Measurements from ENCODE around the gene MOK. TPM values are rescaled to one million over a fixed set of nuclear protein-coding genes. Genes with fewer than 3 reads are reported as not detected.

The MOK gene
- total RNA-seq, 1 donor from 2014 or later: 6.3 TPM

DNA sequence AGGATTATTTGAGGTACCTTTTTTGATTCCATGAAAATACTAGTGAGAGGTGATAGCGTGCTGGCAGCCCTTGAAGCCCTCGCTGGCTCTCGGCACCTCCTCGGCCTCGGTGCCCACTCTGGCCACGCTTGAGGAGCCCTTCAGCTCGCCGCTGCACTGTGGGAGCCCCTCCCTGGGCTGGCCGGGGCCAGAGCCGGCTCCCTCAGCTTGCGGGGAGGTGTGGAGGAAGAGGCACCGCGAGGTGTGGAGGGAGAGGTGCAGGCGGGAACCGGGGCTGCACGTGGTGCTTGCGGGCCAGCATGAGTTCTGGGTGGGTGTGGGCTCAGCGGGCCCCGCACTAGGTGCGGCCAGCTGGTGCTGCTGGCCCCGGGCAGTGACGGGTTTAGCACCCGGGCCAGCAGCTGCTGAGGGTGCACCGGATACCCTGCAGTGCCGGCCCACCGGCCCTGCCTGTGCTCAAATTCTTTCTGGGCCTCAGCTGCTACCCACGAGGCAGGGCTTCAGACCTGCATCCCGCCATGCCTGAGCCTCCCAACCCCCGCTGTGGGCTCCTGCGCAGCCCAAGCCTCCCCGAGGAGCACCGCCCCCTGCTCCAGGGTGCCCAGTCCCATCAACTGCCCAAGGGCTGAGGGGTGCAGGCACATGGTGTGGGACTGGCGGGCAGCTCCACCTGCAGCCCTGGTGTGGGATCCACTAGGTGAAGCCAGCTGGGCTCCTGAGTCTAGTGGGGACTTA lies 7.4 kb downstream of the MOK start:
- H3K4me1 ChIP-seq: no peaks in the 10 kb centered on the region
- no peak overlapping the region for H3K4me3 ChIP-seq
- intact Hi-C loops (cut with DNase I): no loop called here
- H3K27ac ChIP-seq: no peak overlapping the region
- no peaks in the 10 kb centered on the region for H3K36me3 ChIP-seq
- H3K27me3 ChIP-seq: no peaks in the 10 kb centered on the region
- no peaks in the 10 kb centered on the region for H3K9me3 ChIP-seq
- no peak for DNase-seq
- TF ChIP-seq, protein P1, sequence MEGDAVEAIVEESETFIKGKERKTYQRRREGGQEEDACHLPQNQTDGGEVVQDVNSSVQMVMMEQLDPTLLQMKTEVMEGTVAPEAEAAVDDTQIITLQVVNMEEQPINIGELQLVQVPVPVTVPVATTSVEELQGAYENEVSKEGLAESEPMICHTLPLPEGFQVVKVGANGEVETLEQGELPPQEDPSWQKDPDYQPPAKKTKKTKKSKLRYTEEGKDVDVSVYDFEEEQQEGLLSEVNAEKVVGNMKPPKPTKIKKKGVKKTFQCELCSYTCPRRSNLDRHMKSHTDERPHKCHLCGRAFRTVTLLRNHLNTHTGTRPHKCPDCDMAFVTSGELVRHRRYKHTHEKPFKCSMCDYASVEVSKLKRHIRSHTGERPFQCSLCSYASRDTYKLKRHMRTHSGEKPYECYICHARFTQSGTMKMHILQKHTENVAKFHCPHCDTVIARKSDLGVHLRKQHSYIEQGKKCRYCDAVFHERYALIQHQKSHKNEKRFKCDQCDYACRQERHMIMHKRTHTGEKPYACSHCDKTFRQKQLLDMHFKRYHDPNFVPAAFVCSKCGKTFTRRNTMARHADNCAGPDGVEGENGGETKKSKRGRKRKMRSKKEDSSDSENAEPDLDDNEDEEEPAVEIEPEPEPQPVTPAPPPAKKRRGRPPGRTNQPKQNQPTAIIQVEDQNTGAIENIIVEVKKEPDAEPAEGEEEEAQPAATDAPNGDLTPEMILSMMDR (IDR thresholded peaks at IDR 0.05): no peak
- no peak for ATAC-seq

DNA sequence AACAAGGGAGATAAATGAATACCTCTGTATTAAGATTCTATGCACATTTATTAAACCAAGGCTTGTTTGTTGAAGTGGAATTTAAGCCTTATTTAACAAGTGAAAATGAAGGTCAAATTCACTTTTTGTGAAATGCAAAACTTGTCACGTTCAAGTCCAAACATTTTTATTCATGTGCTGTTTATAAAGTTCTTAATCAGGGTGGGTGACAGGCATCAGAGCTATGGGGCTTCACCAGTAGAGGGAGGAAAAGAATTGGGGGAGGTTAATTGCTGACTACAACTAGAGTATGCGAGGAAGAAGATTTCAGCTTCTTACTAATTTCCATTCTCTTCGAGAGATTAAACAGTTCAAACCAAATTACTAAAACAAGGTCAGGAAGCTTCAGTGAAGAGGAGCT lies 9.7 kb downstream of the MOK start:
- TF ChIP-seq, protein P1 (IDR thresholded peaks at IDR 0.05): no peak
- no peaks in the 10 kb centered on the region for H3K27me3 ChIP-seq
- DNase-seq: no peak
- H3K4me1 ChIP-seq: no peaks in the 10 kb centered on the region
- no peak overlapping the region for H3K27ac ChIP-seq
- no peaks in the 10 kb centered on the region for H3K36me3 ChIP-seq
- no peak for ATAC-seq
- H3K9me3 ChIP-seq: no peaks in the 10 kb centered on the region
- H3K4me3 ChIP-seq: no peak overlapping the region
- intact Hi-C loops (cut with DNase I): no loop called here

DNA sequence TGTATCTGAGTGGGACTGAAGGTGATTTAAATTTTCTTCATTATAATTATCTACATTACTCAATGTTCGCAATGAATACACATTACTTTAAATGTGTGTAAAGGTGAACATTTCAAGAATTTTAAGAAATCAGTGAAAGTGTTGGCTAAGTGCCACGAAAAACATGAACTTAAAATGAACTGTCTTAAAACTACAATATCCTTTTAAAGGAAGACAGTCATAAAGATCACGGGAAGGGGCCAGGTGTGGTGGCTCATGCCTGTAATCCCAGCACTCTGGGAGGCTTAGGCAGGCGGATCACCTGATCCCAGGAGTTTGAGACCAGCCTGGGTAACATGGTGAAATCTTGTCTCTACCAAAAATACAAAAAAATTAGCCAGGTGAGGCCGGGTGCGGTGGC lies 11.2 kb downstream of the MOK start:
- H3K4me3 ChIP-seq: no peak overlapping the region
- intact Hi-C loops (cut with DNase I): no loop called here
- DNase-seq: no peak
- H3K27me3 ChIP-seq: no peaks in the 10 kb centered on the region
- TF ChIP-seq, protein P1 (IDR thresholded peaks at IDR 0.05): no peak
- H3K9me3 ChIP-seq: no peaks in the 10 kb centered on the region
- H3K36me3 ChIP-seq: no peaks in the 10 kb centered on the region
- H3K27ac ChIP-seq: no peak overlapping the region
- no peak for ATAC-seq
- H3K4me1 ChIP-seq: no peaks in the 10 kb centered on the region

DNA sequence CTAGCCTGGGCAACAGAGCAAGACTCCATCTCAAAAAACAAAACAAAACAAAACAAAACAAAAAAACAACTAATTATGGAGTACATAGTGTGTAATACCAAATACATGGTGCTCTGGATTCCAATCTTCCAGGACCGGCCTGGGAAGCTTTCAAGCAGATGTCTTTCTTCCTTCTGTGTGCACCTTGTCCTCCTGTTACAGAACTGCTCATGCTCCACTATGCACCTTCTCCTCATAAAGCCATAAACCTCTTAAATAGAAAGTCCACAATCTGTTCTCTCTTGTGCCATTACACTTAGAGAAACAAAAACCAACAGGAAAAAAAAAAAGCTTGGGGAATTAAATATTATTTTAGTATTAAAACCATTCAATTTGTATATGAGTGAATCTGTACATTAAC lies 12.5 kb downstream of the MOK start:
- Histone ChIP-seq H3K27ac (no peak overlapping the region), H3K4me3 (no peak overlapping the region), H3K4me1 (no peaks in the 10 kb centered on the region), H3K9me3 (no peaks in the 10 kb centered on the region), H3K36me3 (no peaks in the 10 kb centered on the region), H3K27me3 (no peaks in the 10 kb centered on the region)
- TF ChIP-seq, protein P1 (IDR thresholded peaks at IDR 0.05): no peak
- no peak for ATAC-seq
- intact Hi-C loops (cut with DNase I): no loop called here
- DNase-seq: no peak

DNA sequence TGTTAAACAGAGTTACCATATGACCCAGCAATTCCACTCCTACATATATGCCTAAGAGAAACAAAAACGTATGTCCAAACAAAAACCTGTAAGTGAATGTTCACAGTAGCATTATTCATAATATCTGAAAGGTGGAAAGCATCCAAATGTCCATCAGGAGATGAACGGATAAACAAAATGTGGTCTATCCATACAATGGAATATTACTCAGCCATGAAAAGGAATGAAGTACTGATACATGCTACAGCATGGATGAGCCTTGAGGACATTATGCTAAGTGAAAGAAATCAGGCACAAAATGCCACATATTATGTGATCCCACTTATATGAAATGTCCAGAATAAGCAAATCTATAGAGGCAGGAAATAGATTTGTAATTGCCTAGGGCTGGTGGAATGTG lies 16.8 kb downstream of the MOK start:
- ATAC-seq (no peak), DNase-seq (no peak)
- intact Hi-C loops (cut with DNase I): no loop called here

More for the DNA sequence above, 16.8 kb downstream of the MOK start:
- Histone ChIP-seq H3K4me3 (no peak overlapping the region), H3K27ac (no peak overlapping the region), H3K4me1 (no peaks in the 10 kb centered on the region), H3K9me3 (no peaks in the 10 kb centered on the region), H3K36me3 (no peaks in the 10 kb centered on the region), H3K27me3 (no peaks in the 10 kb centered on the region)
- TF ChIP-seq, protein P1 (IDR thresholded peaks at IDR 0.05): no peak
